ENCODE measurements around the gene KCNQ1OT1. TPM values are rescaled to one million over a fixed set of nuclear protein-coding genes. Genes with fewer than 3 reads are reported as not detected.
"Not testable (repeated sequence)": the region's sequence is repeated elsewhere in the genome, so short reads cannot be mapped to it uniquely, and the experiment has no call there.

KCNQ1OT1 gene
- total RNA-seq, 1 donor = 2.7 TPM

DNA sequence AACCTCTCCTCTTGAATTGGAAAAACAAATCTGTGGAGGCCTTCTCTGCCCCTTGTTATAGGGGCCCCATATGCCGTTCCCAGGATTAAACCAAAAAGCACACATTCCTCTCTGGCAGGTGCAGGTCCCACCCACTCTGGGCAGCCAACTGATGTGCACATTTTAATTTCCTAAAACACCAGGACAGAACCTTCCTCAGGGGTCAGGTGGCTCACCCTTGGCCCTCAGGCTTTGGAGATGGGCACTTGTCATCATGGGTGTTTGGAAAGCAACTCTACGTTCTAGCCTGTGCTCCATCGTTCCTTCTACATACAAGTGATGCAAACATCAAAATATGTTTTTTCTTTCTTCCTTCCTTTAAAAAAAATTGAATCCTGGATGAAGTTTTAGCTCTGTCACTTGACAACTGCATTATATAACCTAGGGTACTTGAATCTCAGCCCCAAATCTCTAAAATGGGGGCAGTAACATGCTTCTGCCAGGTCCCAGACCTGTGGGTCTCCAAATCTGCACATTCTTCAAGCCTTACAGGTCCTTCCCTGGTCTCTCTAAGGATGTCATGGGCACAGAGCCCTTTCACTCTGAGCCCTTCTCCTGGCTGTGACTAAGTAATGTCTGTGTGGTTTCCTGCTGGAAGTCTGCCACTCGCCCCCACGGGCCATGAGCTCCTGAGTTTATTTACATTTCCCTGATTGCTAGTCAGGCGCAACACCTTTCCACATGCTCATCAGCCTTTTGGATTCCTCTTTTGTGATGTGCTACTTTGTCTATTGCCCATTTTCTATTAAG, 43.8 kb downstream of the KCNQ1OT1 start:
- DNase-seq (ENCODE audit: low read depth in 2 of 3, low spot score in 2 of 3) = peak in 2 of 3 donors; percentile 27 to 33

DNA sequence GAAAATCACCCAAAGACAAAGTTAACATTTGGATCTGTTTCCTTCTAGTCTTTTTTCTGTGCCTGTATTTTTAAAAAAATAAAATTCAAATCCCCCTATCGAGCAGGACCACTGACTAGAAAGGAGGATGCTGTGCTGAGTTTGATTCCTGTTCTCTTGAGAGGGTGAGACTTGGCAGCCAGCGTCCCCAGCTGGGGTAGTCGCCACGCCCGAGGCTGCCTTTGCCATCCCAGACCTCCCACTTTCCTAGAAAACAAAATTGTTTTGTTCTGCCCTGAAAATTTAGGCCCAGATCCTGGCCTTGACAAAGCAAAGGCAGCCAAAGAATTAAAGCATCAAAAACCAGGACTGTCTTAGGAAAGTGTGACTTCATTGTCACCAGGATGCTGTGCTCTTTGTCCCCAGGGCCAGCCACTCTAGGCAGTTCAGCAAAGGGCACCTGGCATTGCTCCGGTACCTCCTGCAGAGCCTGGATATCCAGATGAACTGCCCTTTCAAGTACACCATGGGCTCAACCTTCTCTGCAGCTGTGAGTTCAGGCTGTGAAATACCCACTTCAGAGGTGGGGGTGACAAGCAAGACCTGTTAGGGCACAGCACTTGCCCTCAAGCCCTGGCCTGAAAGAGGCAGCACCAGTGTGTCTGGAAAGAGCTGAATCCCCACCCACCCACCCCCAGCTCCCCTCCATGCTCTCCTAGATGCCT, 44.6 kb downstream of the KCNQ1OT1 start:
- no peak for DNase-seq (ENCODE audit: low read depth in 2 of 3, low spot score in 2 of 3)

DNA sequence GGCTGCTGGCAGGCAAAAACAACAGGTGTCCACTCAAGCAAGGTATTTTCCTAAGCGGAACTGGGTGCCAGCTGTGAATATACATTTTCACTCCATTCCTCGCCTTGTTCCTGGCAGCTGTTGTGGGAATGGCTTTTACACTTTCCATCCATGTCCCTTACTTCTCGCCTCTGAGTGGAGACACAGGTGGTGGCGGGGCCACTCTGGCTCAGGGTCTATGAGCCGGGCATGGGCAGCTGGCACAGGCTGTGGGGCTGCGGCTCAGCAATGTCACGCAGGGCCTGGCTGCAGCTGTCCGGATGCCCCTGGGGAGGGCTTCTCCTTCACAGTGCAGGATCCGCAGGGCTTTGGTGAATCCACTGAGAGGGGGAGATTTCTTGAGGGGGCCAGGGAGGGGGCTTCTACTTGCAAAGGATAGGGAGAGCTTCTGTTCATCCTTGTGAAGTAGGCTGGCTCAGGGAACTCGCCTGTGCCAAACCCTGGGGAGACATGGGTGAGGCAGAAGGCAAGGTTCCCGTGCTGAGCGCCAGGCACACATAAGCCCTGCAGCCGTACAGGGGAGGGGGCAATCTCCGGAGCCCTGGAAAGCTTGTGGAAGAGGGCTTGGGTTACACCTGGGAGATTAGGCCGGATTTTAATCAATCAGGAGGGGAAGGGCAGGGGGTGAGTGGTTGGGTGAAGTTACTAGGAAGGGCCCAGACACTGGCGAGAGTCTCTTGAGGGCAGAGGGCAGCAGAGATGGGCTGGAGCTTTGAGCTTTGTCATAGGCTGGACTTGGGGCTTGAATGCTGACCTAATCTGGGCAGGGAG, 45.7 kb downstream of the KCNQ1OT1 start:
- no peak for DNase-seq (ENCODE audit: low read depth in 2 of 3, low spot score in 2 of 3)

DNA sequence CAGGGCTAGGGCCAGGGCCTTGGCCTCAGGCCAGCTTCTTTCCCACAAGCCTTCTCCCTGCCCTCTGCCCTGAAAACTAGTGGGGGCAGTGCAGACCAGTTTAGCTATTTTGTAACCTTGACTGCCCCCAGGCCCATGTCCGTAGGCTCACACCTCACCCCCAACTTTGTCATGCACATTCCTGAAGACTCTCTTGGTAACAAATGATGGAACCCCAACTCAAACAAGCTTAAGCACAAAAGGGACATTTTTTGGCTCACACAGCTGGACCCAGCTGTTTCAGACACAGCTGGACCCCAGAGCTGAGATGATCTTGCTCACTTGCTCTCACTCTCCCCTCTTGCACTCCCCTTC, 46.6 kb downstream of the KCNQ1OT1 start:
- no peak for DNase-seq (ENCODE audit: low read depth in 2 of 3, low spot score in 2 of 3)

DNA sequence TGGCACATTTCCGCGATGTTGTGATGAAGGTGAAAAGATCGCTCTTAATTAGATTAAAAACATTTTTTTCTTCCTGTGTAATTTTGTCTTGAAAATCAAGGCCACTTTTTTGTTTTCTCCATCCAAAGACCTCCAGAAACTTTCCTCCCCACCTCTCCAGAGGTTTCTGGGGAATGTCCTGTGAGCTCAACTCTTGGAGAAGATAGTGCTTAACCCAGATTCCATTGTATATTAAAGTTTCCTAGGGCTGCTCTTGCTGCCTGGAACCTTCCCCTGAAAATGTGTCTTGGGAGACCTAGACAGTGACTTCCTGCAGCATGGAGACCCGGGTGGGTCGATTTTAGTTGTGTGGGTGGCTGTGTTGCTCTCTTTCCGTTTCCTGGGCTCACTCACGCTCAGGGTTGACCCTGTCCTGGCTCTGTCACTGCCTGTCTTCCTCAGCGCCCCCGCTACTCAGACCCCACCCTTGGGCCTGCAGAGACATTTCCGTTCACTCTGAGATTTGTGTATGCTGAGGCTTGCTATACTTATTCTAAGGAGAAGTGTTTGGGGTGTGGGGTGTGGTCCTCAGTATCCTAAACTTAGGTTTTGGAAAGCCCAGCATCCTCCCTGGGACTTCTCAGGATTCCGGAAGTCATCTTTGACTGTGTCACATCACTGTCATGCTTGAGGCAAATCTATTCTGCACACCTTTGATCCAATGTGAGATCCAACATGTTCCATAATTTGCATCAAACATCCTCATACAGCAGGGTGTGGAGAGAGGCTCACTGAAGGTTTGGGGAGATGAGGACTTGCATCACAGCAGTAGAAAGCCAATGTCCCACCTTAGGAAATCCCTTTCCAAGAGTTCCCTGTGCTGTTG, 47.2 kb downstream of the KCNQ1OT1 start:
- DNase-seq (ENCODE audit: low read depth in 2 of 3, low spot score in 2 of 3) = no peak

DNA sequence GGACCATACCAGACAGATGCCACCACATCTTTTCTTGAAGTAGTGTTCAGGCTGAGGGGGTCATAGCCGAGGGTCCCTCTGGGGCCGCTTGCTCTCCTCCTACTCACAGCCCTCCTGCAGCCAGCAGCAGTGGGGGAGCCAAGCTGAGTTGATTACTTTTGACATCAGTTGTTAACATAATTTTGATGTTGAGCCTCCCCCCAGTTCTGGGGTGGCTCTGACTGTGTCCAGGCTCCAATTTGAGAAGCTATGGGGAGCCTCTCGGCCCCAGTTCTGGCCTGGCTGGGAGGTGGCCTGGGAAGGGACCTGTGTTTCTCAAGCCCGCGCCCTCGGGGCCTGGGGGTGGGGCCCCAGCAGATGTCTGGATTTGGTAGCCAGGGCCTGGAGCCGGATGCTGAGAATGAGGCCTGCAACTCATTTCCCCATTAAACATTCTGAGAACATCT, 47.9 kb downstream of the KCNQ1OT1 start:
- DNase-seq (ENCODE audit: low read depth in 2 of 3, low spot score in 2 of 3) = no peak

DNA sequence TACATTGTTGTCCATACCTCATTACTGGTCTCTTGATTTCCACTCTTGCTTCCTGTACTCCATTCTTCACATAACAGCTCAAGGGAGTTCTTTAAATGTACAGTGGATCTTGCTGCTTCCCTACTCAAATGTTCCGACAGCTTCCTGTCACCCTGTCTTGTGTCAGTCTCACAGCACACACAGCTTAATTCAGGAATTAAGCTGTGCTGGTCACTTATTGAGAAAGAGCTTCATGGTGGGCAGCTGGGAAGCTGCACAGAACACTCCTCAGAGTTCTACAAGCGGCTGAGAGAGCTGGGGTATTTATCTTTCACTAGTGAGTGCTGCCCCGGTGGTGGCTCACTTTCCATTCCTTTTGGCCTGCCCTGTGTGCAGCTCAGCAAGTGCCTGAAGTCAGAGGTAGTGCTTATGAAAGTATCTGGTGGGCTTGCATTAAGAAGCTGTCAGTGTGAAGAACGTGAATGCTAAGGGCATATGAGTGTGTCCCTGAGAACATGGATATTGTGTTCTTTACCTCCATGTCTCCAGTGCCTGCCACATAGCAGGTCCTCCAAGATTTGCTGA, 48.7 kb downstream of the KCNQ1OT1 start:
- DNase-seq (ENCODE audit: low read depth in 2 of 3, low spot score in 2 of 3) = no peak

DNA sequence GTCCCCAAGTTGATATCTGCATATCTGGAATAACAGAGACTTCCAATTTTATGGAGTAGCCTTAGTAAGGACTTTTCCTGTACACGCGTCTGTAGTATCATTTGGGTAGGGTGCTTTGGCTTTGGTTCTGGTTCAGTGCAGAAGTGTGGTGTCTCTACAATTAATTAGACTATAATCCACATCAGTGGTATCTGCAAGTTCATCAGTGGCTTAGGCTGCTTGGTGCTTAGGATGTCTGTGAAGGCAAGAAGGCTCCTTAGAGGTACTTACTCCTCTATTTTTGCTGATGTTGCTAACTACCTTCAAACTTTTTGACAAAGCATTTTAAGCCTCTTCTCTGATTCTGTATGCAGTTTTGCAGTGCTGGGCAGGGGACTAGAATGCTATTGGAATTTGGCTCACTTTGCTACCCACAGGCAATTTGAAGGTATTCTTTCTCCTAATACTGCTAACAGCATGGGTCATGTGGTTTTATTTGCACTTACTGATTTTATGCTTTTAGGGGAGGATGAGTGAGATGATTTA, 49.4 kb downstream of the KCNQ1OT1 start:
- no peak for DNase-seq (ENCODE audit: low read depth in 2 of 3, low spot score in 2 of 3)

DNA sequence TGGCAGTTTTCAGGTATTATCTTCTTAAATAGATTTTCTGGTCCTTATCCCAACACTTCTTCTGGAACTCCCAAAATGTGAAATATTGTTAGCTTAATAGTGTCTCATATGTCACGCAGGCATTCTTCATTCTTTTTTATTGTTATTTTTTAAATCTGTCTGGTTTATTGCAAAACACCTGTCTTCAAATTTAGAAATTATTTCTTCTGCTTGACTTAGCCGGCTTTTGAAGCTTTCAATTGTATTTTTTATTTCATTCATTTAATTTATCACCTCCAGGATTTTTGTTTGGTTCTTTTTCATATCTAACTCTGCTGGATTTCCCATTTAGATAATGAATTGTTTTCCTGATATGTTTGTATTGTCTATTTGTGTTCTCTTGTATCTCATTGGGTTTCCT, 49.9 kb downstream of the KCNQ1OT1 start:
- no peak for DNase-seq (ENCODE audit: low read depth in 2 of 3, low spot score in 2 of 3)

DNA sequence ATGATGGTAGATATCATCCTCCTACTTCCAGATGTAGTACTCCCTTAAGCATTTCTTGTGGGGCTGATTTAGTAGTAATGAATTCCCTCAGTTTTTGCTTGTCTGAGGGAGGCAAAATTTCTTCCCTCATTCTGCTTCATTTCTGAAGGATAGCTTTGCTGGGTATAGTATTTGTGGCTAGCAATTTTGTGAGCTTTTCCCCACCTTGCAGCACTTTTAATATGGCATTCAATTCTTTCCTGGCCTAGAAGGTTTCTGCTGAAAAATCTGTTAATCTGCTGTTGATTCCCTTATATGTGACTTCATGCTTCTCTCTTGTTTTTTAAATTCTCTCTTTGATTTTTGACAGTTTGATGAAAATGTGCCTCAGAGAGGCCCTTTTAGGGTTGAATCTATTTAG, 50.4 kb downstream of the KCNQ1OT1 start:
- DNase-seq (ENCODE audit: low read depth in 2 of 3, low spot score in 2 of 3) = no peak

DNA sequence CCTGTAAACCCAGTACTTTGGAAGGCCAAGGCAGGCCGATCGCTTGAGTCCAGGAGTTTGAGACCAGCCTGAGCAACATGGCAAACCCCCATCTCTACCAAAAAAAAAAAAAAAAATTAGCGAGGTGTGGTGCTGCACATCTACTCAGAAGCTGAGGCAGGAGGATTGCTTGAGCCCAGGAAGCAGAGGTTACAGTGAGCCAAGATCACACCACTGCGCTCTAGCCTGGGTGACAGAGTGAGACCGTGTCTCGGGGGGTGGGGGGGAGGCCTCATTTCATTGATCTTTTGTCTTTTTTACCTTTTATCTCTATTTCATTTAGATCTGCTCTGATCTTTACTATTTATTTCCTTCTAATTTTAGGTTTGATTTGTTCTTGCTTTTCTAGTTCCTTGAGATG, 51.8 kb downstream of the KCNQ1OT1 start:
- no peak for DNase-seq (ENCODE audit: low read depth in 2 of 3, low spot score in 2 of 3)

DNA sequence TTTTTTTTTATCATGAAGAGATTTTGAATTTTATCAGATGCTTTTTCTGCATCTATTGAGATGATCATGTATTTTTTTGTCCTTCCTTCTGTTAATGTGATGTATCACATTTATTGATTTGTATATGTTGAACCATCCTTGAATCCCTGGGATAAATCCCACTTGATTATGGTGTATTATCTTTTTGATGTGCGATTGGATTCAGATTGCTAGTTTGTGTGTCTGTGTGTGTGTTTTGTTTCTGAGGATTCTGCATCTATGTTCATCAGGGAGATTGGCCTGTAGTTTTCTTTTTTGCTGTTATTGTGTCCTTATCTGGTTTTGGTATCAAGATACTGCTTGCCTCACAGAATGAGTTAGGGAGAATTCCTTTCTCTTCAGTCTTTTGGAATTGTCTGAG, 52.6 kb downstream of the KCNQ1OT1 start:
- no peak for DNase-seq (ENCODE audit: low read depth in 2 of 3, low spot score in 2 of 3)

DNA sequence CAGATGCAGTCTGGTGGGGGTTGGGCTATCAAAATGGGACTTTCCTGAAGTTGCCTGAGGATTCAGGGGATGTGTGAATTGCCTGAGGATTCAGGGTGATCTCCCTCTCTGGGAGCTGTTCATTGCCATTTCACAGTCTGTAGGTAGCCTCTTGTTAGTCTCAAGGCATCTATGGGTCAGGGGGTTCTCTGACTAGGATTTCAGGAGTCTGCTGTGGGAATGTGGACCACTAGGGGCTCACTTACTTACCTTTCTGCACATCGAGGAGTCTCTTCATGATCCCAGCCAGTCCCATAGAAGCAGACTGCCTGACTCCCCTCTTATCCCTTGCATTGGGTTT, 54.0 kb downstream of the KCNQ1OT1 start:
- no peak for DNase-seq (ENCODE audit: low read depth in 2 of 3, low spot score in 2 of 3)

DNA sequence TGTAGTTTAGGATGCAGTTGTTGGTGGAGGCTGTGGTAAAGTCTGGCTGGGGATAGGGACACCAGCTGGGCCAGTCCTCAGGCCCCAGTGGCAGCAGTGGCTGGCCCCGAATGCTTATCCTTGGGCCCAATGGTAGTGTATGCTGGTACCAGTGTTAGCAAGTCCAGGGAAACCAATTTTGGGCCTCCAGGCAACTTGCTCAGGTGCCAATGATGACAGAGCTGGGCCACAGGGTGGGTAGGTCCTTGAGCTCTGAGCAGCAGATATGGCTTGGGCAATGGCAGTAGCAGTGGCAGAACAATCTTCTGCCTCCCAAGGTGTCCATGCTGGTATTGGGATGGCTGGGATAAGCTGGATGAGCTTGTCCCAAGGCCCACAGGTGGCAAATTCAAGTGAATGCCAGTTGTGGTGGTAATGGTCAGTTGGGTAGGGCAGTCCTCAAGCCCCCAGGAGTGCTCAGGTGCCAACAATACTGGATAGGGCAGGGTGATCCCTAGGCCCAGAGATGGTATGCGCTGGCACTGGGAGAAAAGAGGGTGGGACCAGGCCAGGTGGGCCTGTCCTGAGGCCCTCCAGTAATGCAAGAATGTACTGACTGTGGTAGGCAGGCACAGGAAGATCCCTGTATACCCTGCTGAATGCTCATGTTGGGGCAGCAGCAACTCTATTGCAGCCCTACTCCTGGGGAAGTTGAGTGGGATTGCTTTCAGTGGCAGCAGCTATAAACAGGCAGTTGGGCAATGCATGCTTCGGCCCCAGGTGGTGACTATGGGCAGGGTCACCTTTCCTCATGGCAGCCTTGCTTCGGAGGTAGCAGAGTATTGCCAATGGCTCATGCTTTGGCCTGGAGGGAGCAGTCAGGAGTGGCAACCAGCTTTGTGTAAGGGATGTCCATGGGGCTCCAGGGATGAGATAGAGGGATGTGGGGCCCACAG, 54.7 kb downstream of the KCNQ1OT1 start:
- DNase-seq (ENCODE audit: low read depth in 2 of 3, low spot score in 2 of 3) = no peak

DNA sequence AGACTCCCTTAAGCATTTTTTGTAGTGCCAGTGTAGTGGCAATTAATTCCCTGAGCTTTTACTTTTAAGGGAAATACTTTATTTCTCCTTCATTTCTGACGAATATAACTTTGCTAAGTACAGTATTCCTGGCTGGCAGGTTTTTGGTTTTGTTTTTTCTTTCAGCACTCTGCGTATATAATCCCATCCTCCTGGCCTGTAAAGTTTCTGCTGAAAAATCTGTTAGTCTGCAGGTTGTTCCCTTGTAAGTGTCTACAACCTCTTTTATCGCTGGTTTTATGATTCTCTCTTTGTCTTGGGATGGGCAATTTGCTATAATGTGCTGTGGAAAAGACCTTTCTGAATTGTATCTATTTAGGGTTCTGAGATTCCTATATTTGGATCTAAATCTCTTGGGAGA, 56.0 kb downstream of the KCNQ1OT1 start:
- DNase-seq (ENCODE audit: low read depth in 2 of 3, low spot score in 2 of 3) = no peak

DNA sequence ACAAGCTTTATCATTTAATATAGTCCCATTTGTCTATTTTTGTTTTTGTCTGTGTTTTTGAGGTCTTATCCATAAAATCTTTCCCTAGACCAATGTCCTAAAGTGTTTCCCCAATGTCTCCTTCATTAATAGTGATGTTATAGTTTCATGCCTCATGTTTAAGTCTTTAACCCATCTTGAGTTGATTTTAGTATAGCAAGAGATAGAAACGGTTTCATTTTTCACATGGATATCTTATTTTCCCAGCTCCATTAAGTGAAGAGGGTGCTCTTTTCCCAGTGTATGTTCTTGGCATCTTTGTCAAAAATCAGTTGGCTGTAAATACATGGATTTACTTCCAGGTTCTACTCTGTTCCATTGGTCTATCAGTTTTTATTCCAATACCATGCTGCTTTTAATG, 58.2 kb downstream of the KCNQ1OT1 start:
- DNase-seq (ENCODE audit: low read depth in 2 of 3, low spot score in 2 of 3) = no peak

DNA sequence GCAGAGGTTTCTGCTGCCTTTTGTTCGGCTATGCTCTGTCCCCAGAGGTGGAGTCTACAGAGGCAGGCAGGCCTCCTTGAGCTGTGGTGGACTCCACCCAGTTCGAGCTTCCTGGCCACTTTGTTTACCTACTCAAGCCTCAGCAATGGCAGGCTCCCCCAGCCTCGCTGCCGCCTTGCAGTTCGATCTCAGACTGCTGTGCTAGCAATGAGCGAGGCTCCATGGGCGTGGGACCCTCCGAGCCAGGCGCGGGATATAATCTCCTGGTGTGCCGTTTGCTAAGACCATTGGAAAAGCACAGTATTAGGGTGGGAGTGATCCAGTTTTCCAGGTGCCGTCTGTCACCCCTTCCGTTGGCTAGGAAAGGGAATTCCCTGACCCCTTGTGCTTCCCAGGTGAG, 60.0 kb downstream of the KCNQ1OT1 start:
- DNase-seq (ENCODE audit: low read depth in 2 of 3, low spot score in 2 of 3) = not testable (repeated sequence)

DNA sequence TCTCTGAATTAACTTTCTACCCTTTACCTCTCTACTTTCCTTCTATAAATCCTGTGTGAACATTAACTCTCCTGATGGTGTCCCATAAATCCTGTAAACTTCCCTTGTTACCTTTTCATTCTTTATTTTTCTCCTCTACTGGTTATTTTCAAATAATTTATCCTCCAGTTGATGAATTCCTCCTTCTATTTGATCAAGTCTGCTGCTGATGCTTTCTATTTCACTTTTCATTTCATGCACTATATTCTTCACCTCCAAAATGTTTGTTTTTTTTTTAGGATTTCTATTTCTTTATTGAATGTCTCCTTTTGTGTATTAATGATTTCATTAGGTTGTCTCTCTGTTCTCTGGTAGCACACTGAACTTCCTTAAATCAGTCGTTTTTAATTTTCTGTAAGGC, 68.6 kb downstream of the KCNQ1OT1 start:
- no peak for DNase-seq (ENCODE audit: low read depth in 2 of 3, low spot score in 2 of 3)

DNA sequence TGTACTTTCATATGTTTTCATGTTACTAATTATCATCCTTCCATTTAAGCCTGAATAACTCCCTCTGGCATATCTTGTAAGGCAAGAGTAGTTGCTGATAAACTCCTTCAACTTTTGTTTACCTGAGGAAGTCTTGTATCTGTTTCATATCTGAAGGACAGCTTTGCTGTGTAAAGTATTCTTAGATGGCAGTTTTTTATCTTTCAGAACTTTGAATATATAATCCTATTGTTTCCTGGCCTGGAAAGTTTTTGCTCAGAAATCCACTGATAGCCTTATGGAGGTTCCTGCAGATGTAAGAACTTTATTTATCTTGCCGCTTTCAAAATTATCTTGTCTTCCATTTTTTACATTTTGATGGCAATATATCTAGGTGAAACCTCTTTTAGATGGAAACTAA, 69.1 kb downstream of the KCNQ1OT1 start:
- DNase-seq (ENCODE audit: low read depth in 2 of 3, low spot score in 2 of 3) = no peak

All from hematopoietic multipotent progenitor cell (in vitro differentiated cells).